Measurements from ENCODE around the gene CEACAM1.

GRCh38 chr19:42505066-42505465, 23.2 kb downstream of the CEACAM1 start:
- no peak for TF ChIP-seq FOXK2 (IDR thresholded peaks at IDR 0.05)
- TF ChIP-seq HDGF (IDR thresholded peaks at IDR 0.05; ENCODE audit: borderline replicate concordance): no peak
- no peak for TF ChIP-seq NFRKB (IDR thresholded peaks at IDR 0.05)
- TF ChIP-seq SP1 (IDR thresholded peaks at IDR 0.05): no peak
- TF ChIP-seq FOXM1 (IDR thresholded peaks at IDR 0.05; ENCODE audit: borderline replicate concordance): no peak
- TF ChIP-seq ELF4 (IDR thresholded peaks at IDR 0.05): no peak

Data from HEK293T (cell line).